A549 treated with AZD9567 at 1 μM for 4 hours (cell line): ENCODE data around the gene FTL. TPM values are rescaled to one million over a fixed set of nuclear protein-coding genes. Genes with fewer than 3 reads are reported as not detected.

ENCODE experiments used
- total RNA-seq: library from RNA; stranded (reverse); fragments of 200-300 nt; extraction: Qiagen RNA extraction; gene quantifications from 5 replicates; pipeline ENCODE4 v1.2.3, GENCODE V29; 2022; ENCODE audit not compliant: insufficient read depth

FTL gene
- 15,391 to 23,528 TPM (median 18,182 TPM) in 5 replicates for total RNA-seq

DNA sequence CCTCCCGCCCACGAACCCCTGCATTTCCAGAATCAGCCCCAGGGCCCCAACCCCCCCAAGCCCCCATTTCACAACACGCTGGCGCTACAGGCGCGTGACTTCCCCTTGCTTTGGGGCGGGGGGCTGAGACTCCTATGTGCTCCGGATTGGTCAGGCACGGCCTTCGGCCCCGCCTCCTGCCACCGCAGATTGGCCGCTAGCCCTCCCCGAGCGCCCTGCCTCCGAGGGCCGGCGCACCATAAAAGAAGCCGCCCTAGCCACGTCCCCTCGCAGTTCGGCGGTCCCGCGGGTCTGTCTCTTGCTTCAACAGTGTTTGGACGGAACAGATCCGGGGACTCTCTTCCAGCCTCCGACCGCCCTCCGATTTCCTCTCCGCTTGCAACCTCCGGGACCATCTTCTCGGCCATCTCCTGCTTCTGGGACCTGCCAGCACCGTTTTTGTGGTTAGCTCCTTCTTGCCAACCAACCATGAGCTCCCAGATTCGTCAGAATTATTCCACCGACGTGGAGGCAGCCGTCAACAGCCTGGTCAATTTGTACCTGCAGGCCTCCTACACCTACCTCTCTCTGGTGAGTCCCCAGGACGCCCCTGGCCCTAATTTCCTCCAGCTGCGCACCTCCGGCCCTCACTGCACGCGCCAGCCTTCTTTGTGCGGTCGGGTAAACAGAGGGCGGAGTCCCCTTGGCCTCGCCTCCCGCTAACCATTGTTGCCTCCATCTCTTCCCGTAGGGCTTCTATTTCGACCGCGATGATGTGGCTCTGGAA is at the start of gene FTL:
FTL (plus strand) TSS at position 270 of the 766 bp plus-strand sequence; CDS start at position 469, 199 bp downstream.

DNA sequence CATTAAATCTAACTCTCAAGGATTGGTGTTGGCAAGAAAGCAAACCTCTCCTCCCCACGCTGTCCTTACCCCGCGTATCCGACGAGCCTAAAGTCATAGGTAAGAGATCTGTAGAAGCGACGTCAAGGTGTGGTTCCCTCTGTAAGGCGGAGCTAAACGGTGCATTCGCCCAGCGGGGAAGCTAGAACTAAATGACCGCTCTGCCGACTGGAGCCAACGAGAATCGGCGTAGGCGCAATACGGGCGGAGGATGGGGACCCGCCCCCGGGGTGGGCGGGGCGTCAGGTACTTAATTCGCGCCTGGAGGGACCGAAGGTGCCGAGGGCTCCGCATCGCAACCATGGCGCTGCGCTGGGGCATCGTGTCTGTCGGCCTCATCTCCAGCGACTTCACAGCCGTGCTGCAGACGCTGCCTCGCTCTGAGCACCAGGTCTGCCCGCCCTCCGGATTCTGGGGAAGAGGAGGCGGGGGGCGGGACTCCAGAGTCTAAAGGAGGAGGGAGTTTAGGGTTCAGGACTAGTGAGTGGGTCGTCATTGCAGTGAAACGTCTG is 31.7 kb upstream of the FTL start, which contains the start of gene DHDH:
DHDH (plus strand) TSS at position 318 of the 551 bp plus-strand sequence; CDS start at position 341, 23 bp downstream.

DNA sequence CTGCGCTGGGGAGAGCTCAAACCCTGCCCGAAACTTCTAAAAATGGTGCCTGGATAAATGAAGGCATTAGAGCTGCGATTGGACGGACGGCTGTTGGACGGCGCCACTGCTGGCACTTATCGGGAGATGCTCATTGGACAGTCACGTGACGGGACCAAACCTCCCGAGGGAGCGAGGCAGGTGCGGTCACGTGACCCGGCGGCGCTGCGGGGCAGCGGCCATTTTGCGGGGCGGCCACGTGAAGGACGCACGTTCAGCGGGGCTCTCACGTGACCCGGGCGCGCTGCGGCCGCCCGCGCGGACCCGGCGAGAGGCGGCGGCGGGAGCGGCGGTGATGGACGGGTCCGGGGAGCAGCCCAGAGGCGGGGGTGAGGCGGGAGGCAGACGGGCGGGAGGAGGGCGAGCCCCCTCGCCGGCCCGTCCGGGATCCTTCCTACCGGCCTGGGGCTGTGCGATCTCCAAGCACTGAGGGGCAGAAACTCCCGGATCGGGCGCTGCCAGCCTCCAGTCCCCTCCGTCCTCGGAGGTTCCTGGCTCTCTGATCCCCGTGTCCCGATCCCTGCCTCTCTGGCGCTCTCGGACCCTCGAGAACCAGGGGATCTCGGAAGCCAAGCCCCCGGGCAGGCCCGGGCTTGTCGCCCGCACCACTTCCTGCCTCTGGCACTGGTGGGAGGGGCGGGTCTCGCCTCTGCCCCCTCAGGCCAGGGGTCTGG is 10.4 kb upstream of the FTL start, which contains the start of gene BAX:
BAX (plus strand) TSS at position 281 of the 713 bp plus-strand sequence; CDS start at position 335, 54 bp downstream.

DNA sequence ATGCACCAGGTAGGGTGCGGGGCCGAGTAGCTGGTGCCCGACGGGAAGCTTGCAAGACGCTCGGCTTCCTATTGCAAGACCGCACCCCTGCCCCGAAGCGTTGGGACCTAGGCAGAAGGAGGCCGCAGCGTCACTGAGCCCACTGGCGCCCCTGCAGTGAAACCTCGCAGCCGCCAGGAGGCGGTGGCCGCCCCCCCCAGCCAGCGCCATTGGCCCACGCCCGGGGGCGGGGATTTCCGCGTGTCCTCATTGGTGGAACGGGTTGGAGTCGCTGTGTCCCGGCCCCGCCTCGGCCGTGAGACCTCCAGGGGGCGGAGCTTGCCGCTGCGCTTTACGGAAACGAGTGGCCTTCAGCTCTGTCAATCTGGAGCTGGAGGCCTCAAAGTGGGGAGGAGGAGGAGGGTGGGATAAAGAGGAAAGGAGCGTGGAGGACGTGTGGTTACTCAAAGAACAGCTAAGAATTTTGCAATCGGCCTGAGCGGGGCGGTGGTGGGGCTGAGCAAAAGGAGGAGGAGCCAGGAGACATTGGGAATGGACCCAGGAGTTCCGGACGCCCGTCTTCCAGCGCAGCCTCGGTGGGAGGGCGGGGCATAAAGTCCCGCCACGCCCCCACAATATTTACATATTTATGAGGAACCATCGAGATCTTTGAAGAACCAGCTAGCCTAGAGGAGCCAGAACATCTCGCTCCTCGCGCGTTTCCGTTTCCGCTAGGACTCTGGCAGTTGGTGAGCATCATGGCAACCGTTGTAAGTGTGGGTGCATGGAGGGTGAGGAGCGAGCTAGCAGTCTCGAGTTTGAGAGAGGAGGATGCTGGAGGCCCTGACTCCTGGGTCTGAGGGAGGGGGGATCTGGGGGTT is 28.3 kb downstream of the FTL start, which contains the start of the genes GYS1 and RUVBL2:
GYS1 (minus strand) TSS at position 135 of the 860 bp plus-strand sequence. CDS start 197 bp downstream, outside the sequence.
RUVBL2 (plus strand) TSS at position 713 of the 860 bp plus-strand sequence; CDS start at position 738, 25 bp downstream.

Other genes starting within 250 kb of the FTL start
- 0.31 to 0.46 TPM (median 0.38 TPM) in 4 of 5 replicates, not detected in the other for gene MAMSTR, start 245.6 kb upstream of the FTL start, total RNA-seq
- gene RASIP1, start 224.7 kb upstream of the FTL start, total RNA-seq, result 0.52 to 3.2 TPM (median 0.64 TPM) in 5 replicates
- 0.03 TPM in 1 of 5 replicates, not detected in the others for gene IZUMO1, start 218.4 kb upstream of the FTL start, total RNA-seq
- gene FUT1, start 212.7 kb upstream of the FTL start, total RNA-seq, result 0.06 to 0.10 TPM (median 0.08 TPM) in 4 of 5 replicates, not detected in the other
- not detected in 5 replicates for gene FGF21, start 209.8 kb upstream of the FTL start, total RNA-seq
- gene BCAT2, start 154.3 kb upstream of the FTL start, total RNA-seq, result 56.8 to 66.6 TPM (median 61.9 TPM) in 5 replicates
- 9.3 to 17.4 TPM (median 13.4 TPM) in 5 replicates for gene HSD17B14, start 128.8 kb upstream of the FTL start, total RNA-seq
- 1.1 to 1.7 TPM (median 1.2 TPM) in 5 replicates for gene PLEKHA4, start 96.7 kb upstream of the FTL start, total RNA-seq
- 77.7 to 128 TPM (median 99.5 TPM) in 5 replicates for gene PPP1R15A, start 92.9 kb upstream of the FTL start, total RNA-seq
- gene TULP2, start 66.6 kb upstream of the FTL start, total RNA-seq, result not detected in 5 replicates
- gene NUCB1, start 65.0 kb upstream of the FTL start, total RNA-seq, result 196 to 206 TPM (median 200 TPM) in 5 replicates
- gene DHDH, start 31.6 kb upstream of the FTL start, total RNA-seq, result 1.5 to 1.7 TPM (median 1.5 TPM) in 4 of 5 replicates, not detected in the other
- 289 to 347 TPM (median 317 TPM) in 5 replicates for gene BAX, start 10.4 kb upstream of the FTL start, total RNA-seq
- 18.5 to 36.7 TPM (median 21.4 TPM) in 5 replicates for gene GYS1, start 28.0 kb downstream of the FTL start, total RNA-seq
- 214 to 245 TPM (median 233 TPM) in 5 replicates for gene RUVBL2, start 28.6 kb downstream of the FTL start, total RNA-seq
- not detected in 5 replicates for gene LHB, start 51.8 kb downstream of the FTL start, total RNA-seq
- 0.16 TPM in 1 of 5 replicates, not detected in the others for gene CGB3, start 59.0 kb downstream of the FTL start, total RNA-seq
- gene CGB2, start 66.6 kb downstream of the FTL start, total RNA-seq, result 0.17 to 0.31 TPM (median 0.31 TPM) in 3 of 5 replicates, not detected in the others
- 0.31 TPM in 1 of 5 replicates, not detected in the others for gene CGB1, start 71.6 kb downstream of the FTL start, total RNA-seq
- gene CGB5, start 78.5 kb downstream of the FTL start, total RNA-seq, result 0.27 to 0.72 TPM (median 0.49 TPM) in 4 of 5 replicates, not detected in the other
- 2.3 to 6.3 TPM (median 2.8 TPM) in 5 replicates for gene CGB8, start 83.8 kb downstream of the FTL start, total RNA-seq
- gene CGB7, start 92.4 kb downstream of the FTL start, total RNA-seq, result 0.45 to 0.84 TPM (median 0.56 TPM) in 4 of 5 replicates, not detected in the other
- gene NTF4, start 99.5 kb downstream of the FTL start, total RNA-seq, result 0.34 to 0.47 TPM (median 0.40 TPM) in 4 of 5 replicates, not detected in the other
- not detected in 5 replicates for gene KCNA7, start 107.4 kb downstream of the FTL start, total RNA-seq
- gene SNRNP70, start 120.1 kb downstream of the FTL start, total RNA-seq, result 321 to 348 TPM (median 341 TPM) in 5 replicates
- 5.5 to 9.1 TPM (median 6.9 TPM) in 5 replicates for gene LIN7B, start 149.1 kb downstream of the FTL start, total RNA-seq
- 1.2 to 2.0 TPM (median 1.8 TPM) in 4 of 5 replicates, not detected in the other for gene C19orf73, start 153.8 kb downstream of the FTL start, total RNA-seq
- 3.3 to 9.3 TPM (median 8.5 TPM) in 5 replicates for gene PPFIA3, start 154.2 kb downstream of the FTL start, total RNA-seq
- gene HRC, start 190.1 kb downstream of the FTL start, total RNA-seq, result not detected in 5 replicates
- gene TRPM4, start 192.5 kb downstream of the FTL start, total RNA-seq, result 6.2 to 11.3 TPM (median 9.7 TPM) in 5 replicates